Measurements from ENCODE around the gene WNK1.

WNK1 gene

GRCh38 chr12:724194-724855, 28.1 kb upstream of the WNK1 start:
- Histone ChIP-seq H3K4me1 (ENCODE audit: control insufficient read depth in 1 of 2, insufficient read depth in 2 of 2, low read length in 2 of 2) (peaks cover 3 to 7% of the 10 kb centered on the region in 2 donors), H3K9ac (ENCODE audit: low read depth in 1 of 2, low read length in 2 of 2) (no peak overlapping the region), H3K4me3 (ENCODE audit: low read depth in 1 of 2, low read length in 2 of 2) (no peak overlapping the region), H3K27ac (ENCODE audit: low read depth, low read length) (no peak overlapping the region), H3K36me3 (ENCODE audit: control insufficient read depth in 1 of 2, insufficient read depth in 2 of 2, low read length in 2 of 2) (no peaks in the 10 kb centered on the region), H3K27me3 (ENCODE audit: control insufficient read depth in 1 of 2, insufficient read depth in 2 of 2, low read length in 2 of 2) (no peaks in the 10 kb centered on the region), H3K9me3 (ENCODE audit: control insufficient read depth in 1 of 2, low read length in 2 of 2) (no peaks in the 10 kb centered on the region)

DNA sequence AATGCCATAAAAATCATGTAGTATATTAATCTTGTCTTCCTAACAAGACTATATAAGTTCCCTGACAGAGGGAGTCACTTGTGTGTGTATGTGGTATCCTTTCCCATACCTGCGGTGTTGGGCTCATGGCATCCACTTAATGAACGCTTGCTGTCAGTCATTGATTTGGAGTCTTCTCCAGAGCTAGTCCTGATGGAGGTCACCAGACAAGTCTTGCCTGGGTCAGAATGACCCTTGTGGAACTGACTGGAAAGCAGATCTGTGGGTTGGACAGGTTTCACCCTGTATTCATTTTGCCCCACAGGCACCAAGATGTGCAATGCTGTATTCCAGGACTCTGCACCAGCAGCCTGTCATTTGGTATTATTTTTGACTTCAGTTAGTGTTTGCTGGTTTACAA, 27.3 kb upstream of the WNK1 start:
- Histone ChIP-seq H3K27me3 (ENCODE audit: control insufficient read depth in 1 of 2, insufficient read depth in 2 of 2, low read length in 2 of 2) (no peaks in the 10 kb centered on the region), H3K4me1 (ENCODE audit: control insufficient read depth in 1 of 2, insufficient read depth in 2 of 2, low read length in 2 of 2) (peaks cover 3 to 7% of the 10 kb centered on the region in 2 donors), H3K9ac (ENCODE audit: low read depth in 1 of 2, low read length in 2 of 2) (no peak overlapping the region), H3K36me3 (ENCODE audit: control insufficient read depth in 1 of 2, insufficient read depth in 2 of 2, low read length in 2 of 2) (no peaks in the 10 kb centered on the region), H3K27ac (ENCODE audit: low read depth, low read length) (no peak overlapping the region), H3K4me3 (ENCODE audit: low read depth in 1 of 2, low read length in 2 of 2) (no peak overlapping the region), H3K9me3 (ENCODE audit: control insufficient read depth in 1 of 2, low read length in 2 of 2) (no peaks in the 10 kb centered on the region)

- Histone ChIP-seq H3K27me3 (ENCODE audit: control insufficient read depth in 1 of 2, insufficient read depth in 2 of 2, low read length in 2 of 2) (no peaks in the 10 kb centered on the region), H3K9me3 (ENCODE audit: control insufficient read depth in 1 of 2, low read length in 2 of 2) (no peaks in the 10 kb centered on the region), H3K9ac (ENCODE audit: low read depth in 1 of 2, low read length in 2 of 2) (no peak overlapping the region), H3K4me3 (ENCODE audit: low read depth in 1 of 2, low read length in 2 of 2) (no peak overlapping the region), H3K36me3 (ENCODE audit: control insufficient read depth in 1 of 2, insufficient read depth in 2 of 2, low read length in 2 of 2) (no peaks in the 10 kb centered on the region), H3K27ac (ENCODE audit: low read depth, low read length) (no peak overlapping the region), H3K4me1 (ENCODE audit: control insufficient read depth in 1 of 2, insufficient read depth in 2 of 2, low read length in 2 of 2) (peaks cover 3 to 7% of the 10 kb centered on the region in 2 donors)
Observed at GRCh38 chr12:726281-727140, 25.9 kb upstream of the WNK1 start.

DNA sequence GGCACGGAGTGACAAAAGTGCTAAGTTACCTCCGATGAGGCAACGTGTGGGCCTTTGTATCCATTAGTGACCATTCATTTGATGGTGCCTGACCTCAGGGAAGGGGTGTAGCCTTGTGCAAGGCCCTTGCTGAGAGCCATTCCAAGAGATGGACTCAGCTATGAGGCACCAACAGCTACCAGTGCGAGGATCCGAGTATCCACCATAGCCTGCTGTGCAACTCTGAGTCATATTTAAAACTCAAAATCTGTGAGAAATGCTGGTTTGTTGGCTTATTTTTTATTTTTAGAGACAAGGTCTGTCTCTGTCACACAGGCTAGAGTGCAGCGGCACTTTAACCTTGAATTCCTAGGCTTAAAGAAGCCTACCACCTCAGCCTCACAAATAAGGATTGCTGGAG, 25.1 kb upstream of the WNK1 start:
- no peak overlapping the region for H3K9ac ChIP-seq (ENCODE audit: low read depth in 1 of 2, low read length in 2 of 2)
- no peaks in the 10 kb centered on the region for H3K27me3 ChIP-seq (ENCODE audit: control insufficient read depth in 1 of 2, insufficient read depth in 2 of 2, low read length in 2 of 2)
- H3K4me3 ChIP-seq (ENCODE audit: low read depth in 1 of 2, low read length in 2 of 2) = no peak overlapping the region
- peaks cover 3 to 7% of the 10 kb centered on the region in 2 donors for H3K4me1 ChIP-seq (ENCODE audit: control insufficient read depth in 1 of 2, insufficient read depth in 2 of 2, low read length in 2 of 2)
- H3K36me3 ChIP-seq (ENCODE audit: control insufficient read depth in 1 of 2, insufficient read depth in 2 of 2, low read length in 2 of 2) = no peaks in the 10 kb centered on the region
- no peak overlapping the region for H3K27ac ChIP-seq (ENCODE audit: low read depth, low read length)
- no peaks in the 10 kb centered on the region for H3K9me3 ChIP-seq (ENCODE audit: control insufficient read depth in 1 of 2, low read length in 2 of 2)

- Histone ChIP-seq H3K9ac (ENCODE audit: low read depth in 1 of 2, low read length in 2 of 2) (no peak overlapping the region), H3K4me1 (ENCODE audit: control insufficient read depth in 1 of 2, insufficient read depth in 2 of 2, low read length in 2 of 2) (peaks cover 3 to 7% of the 10 kb centered on the region in 2 donors), H3K4me3 (ENCODE audit: low read depth in 1 of 2, low read length in 2 of 2) (no peak overlapping the region), H3K27ac (ENCODE audit: low read depth, low read length) (no peak overlapping the region), H3K36me3 (ENCODE audit: control insufficient read depth in 1 of 2, insufficient read depth in 2 of 2, low read length in 2 of 2) (no peaks in the 10 kb centered on the region), H3K9me3 (ENCODE audit: control insufficient read depth in 1 of 2, low read length in 2 of 2) (no peaks in the 10 kb centered on the region), H3K27me3 (ENCODE audit: control insufficient read depth in 1 of 2, insufficient read depth in 2 of 2, low read length in 2 of 2) (no peaks in the 10 kb centered on the region)
Observed at GRCh38 chr12:728781-729180, 23.6 kb upstream of the WNK1 start.

GRCh38 chr12:729221-729620, 23.2 kb upstream of the WNK1 start:
- H3K9me3 ChIP-seq (ENCODE audit: control insufficient read depth in 1 of 2, low read length in 2 of 2) = no peaks in the 10 kb centered on the region
- H3K4me1 ChIP-seq (ENCODE audit: control insufficient read depth in 1 of 2, insufficient read depth in 2 of 2, low read length in 2 of 2) = peaks cover 3 to 7% of the 10 kb centered on the region in 2 donors
- H3K27me3 ChIP-seq (ENCODE audit: control insufficient read depth in 1 of 2, insufficient read depth in 2 of 2, low read length in 2 of 2) = no peaks in the 10 kb centered on the region
- no peak overlapping the region for H3K27ac ChIP-seq (ENCODE audit: low read depth, low read length)
- H3K4me3 ChIP-seq (ENCODE audit: low read depth in 1 of 2, low read length in 2 of 2) = no peak overlapping the region
- no peak overlapping the region for H3K9ac ChIP-seq (ENCODE audit: low read depth in 1 of 2, low read length in 2 of 2)
- no peaks in the 10 kb centered on the region for H3K36me3 ChIP-seq (ENCODE audit: control insufficient read depth in 1 of 2, insufficient read depth in 2 of 2, low read length in 2 of 2)

DNA sequence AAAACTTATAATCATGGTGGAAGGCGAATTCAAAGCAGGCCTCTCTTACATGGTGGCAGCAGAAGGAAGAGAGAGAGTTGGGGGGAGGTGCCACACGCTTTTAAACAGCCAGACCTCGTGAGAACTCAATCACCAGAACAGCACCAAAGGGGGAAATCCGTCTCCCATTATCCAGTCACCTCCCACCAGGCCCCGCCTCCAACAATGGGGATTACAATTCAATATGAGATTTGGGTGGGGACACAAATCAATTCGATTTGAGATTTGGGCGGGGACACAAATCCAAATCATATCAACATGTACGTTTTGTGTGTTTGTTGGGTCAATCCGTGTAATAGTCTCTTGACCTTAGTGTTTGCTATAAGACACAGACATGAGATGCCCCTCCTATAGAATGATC, 21.8 kb upstream of the WNK1 start:
- Histone ChIP-seq H3K27ac (ENCODE audit: low read depth, low read length) (no peak overlapping the region), H3K36me3 (ENCODE audit: control insufficient read depth in 1 of 2, insufficient read depth in 2 of 2, low read length in 2 of 2) (no peaks in the 10 kb centered on the region), H3K9ac (ENCODE audit: low read depth in 1 of 2, low read length in 2 of 2) (no peak overlapping the region), H3K4me1 (ENCODE audit: control insufficient read depth in 1 of 2, insufficient read depth in 2 of 2, low read length in 2 of 2) (peaks cover 3 to 7% of the 10 kb centered on the region in 2 donors), H3K27me3 (ENCODE audit: control insufficient read depth in 1 of 2, insufficient read depth in 2 of 2, low read length in 2 of 2) (no peaks in the 10 kb centered on the region), H3K9me3 (ENCODE audit: control insufficient read depth in 1 of 2, low read length in 2 of 2) (no peaks in the 10 kb centered on the region), H3K4me3 (ENCODE audit: low read depth in 1 of 2, low read length in 2 of 2) (no peak overlapping the region)

DNA sequence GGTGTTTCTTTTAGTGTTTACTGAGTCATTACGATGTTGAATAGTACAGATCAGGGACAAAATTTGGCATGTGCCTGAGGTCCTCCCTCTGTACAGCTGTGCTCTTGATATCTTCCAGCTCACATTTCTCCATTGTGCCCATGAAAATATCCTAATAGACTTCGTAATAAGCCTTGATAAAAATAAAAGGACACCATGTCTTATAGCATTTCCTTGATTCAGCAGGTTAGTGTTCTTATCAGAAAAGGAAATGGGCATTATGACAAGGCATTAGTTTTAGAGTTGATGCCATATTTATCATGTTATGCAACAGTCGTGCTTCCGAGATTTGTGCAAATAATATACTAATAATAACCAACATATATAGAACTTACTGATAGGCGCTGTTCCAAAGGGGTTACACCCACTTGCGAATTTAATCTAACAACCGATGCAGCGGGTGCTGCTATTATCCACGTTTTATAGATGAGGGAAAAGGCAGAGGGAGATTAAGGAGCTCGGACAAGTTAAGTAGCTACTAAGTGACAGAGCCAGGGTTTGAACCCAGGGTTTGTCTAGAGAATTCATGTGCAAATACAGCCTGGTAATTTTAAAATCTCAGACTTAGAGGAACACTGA, 15.1 kb upstream of the WNK1 start:
- H3K4me1 ChIP-seq (ENCODE audit: control insufficient read depth in 1 of 2, insufficient read depth in 2 of 2, low read length in 2 of 2) = no peaks in the 10 kb centered on the region
- H3K27me3 ChIP-seq (ENCODE audit: control insufficient read depth in 1 of 2, insufficient read depth in 2 of 2, low read length in 2 of 2) = no peaks in the 10 kb centered on the region
- no peak overlapping the region for H3K9ac ChIP-seq (ENCODE audit: low read depth in 1 of 2, low read length in 2 of 2)
- no peak overlapping the region for H3K27ac ChIP-seq (ENCODE audit: low read depth, low read length)
- H3K9me3 ChIP-seq (ENCODE audit: control insufficient read depth in 1 of 2, low read length in 2 of 2) = no peaks in the 10 kb centered on the region
- H3K36me3 ChIP-seq (ENCODE audit: control insufficient read depth in 1 of 2, insufficient read depth in 2 of 2, low read length in 2 of 2) = no peaks in the 10 kb centered on the region
- no peak overlapping the region for H3K4me3 ChIP-seq (ENCODE audit: low read depth in 1 of 2, low read length in 2 of 2)

GRCh38 chr12:738712-739111, 13.7 kb upstream of the WNK1 start:
- Histone ChIP-seq H3K4me1 (ENCODE audit: control insufficient read depth in 1 of 2, insufficient read depth in 2 of 2, low read length in 2 of 2) (no peaks in the 10 kb centered on the region), H3K36me3 (ENCODE audit: control insufficient read depth in 1 of 2, insufficient read depth in 2 of 2, low read length in 2 of 2) (no peaks in the 10 kb centered on the region), H3K27ac (ENCODE audit: low read depth, low read length) (no peak overlapping the region), H3K9me3 (ENCODE audit: control insufficient read depth in 1 of 2, low read length in 2 of 2) (no peaks in the 10 kb centered on the region), H3K4me3 (ENCODE audit: low read depth in 1 of 2, low read length in 2 of 2) (no peak overlapping the region), H3K27me3 (ENCODE audit: control insufficient read depth in 1 of 2, insufficient read depth in 2 of 2, low read length in 2 of 2) (no peaks in the 10 kb centered on the region), H3K9ac (ENCODE audit: low read depth in 1 of 2, low read length in 2 of 2) (no peak overlapping the region)

- no peaks in the 10 kb centered on the region for H3K36me3 ChIP-seq (ENCODE audit: control insufficient read depth in 1 of 2, insufficient read depth in 2 of 2, low read length in 2 of 2)
- no peak overlapping the region for H3K27ac ChIP-seq (ENCODE audit: low read depth, low read length)
- H3K27me3 ChIP-seq (ENCODE audit: control insufficient read depth in 1 of 2, insufficient read depth in 2 of 2, low read length in 2 of 2) = no peaks in the 10 kb centered on the region
- no peaks in the 10 kb centered on the region for H3K4me1 ChIP-seq (ENCODE audit: control insufficient read depth in 1 of 2, insufficient read depth in 2 of 2, low read length in 2 of 2)
- no peaks in the 10 kb centered on the region for H3K9me3 ChIP-seq (ENCODE audit: control insufficient read depth in 1 of 2, low read length in 2 of 2)
- no peak overlapping the region for H3K9ac ChIP-seq (ENCODE audit: low read depth in 1 of 2, low read length in 2 of 2)
- H3K4me3 ChIP-seq (ENCODE audit: low read depth in 1 of 2, low read length in 2 of 2) = no peak overlapping the region
Observed at GRCh38 chr12:739349-739748, 13.0 kb upstream of the WNK1 start.

All from duodenal mucosa (tissue), 2 donors.